ENCODE results near the gene SCRN2.

- TF ChIP-seq, protein P1, sequence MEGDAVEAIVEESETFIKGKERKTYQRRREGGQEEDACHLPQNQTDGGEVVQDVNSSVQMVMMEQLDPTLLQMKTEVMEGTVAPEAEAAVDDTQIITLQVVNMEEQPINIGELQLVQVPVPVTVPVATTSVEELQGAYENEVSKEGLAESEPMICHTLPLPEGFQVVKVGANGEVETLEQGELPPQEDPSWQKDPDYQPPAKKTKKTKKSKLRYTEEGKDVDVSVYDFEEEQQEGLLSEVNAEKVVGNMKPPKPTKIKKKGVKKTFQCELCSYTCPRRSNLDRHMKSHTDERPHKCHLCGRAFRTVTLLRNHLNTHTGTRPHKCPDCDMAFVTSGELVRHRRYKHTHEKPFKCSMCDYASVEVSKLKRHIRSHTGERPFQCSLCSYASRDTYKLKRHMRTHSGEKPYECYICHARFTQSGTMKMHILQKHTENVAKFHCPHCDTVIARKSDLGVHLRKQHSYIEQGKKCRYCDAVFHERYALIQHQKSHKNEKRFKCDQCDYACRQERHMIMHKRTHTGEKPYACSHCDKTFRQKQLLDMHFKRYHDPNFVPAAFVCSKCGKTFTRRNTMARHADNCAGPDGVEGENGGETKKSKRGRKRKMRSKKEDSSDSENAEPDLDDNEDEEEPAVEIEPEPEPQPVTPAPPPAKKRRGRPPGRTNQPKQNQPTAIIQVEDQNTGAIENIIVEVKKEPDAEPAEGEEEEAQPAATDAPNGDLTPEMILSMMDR (IDR thresholded peaks at IDR 0.05; ENCODE audit: insufficient read depth, low read length), result no peak
- no peak for TF ChIP-seq POLR2AphosphoS5 (IDR thresholded peaks at IDR 0.05; ENCODE audit: low read depth)
These were observed 29.4 kb downstream of the SCRN2 start for GRCh38 chr17:47811709-47812108.

All from HL-60 (cell line).